Measurements from ENCODE around the gene WNT6.

Gene WNT6

GRCh38 chr2:218857371-218858137 is 2.1 kb upstream of the WNT6 start:
- no peak for DNase-seq (ENCODE audit: low read depth in 2 of 2, low spot score in 1 of 2)

- DNase-seq (ENCODE audit: low read depth in 2 of 2, low spot score in 1 of 2) = no peak
Observed at GRCh38 chr2:218858138-218858445, 1.5 kb upstream of the WNT6 start.

DNA sequence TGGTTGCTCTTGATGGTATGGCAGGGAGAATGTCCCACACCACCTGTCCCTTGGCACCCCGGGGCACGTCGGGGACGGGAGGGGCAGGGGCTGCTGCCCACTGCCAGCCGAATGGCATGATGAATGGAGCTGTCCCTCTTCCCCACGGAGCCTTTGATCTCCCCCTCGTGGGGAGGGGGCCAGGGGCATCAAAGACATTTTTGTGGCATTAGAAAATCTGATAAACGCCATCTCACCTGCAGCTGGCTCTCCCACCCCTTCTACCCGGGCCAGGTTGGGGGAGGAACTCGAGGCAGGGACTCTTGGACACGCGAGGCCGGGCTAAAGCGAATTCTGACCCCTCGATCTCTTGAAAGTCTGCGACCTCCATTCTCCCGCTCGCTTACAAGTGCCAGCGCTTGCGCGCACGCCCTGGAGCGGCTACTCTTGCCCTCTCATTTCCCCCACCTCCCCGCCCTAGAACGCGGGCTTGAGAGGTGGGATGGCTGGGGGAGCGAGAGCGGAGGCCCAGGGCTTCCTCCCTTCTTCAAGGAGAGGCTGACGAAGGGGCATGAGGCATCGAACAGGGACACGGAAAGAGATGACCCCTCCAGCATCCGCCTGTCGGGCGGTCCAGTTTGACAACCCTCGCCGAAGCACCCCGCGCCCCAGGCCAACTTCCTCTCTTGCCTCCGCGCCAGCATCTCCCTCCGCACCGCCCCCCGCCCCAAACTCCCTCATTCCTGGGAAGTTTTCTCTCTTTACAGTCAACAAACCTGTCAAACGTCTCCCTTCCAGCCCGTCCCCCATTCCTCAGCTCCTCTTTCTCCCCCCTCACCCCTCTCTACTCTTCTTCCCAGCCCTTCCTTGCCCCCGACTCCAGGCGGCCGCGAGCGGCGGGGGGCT is 692 bp upstream of the WNT6 start:
- no peak for DNase-seq (ENCODE audit: low read depth in 2 of 2, low spot score in 1 of 2)

- no peak for DNase-seq (ENCODE audit: low read depth in 2 of 2, low spot score in 1 of 2)
Observed at GRCh38 chr2:218859988-218860831, 605 bp downstream of the WNT6 start.

DNA sequence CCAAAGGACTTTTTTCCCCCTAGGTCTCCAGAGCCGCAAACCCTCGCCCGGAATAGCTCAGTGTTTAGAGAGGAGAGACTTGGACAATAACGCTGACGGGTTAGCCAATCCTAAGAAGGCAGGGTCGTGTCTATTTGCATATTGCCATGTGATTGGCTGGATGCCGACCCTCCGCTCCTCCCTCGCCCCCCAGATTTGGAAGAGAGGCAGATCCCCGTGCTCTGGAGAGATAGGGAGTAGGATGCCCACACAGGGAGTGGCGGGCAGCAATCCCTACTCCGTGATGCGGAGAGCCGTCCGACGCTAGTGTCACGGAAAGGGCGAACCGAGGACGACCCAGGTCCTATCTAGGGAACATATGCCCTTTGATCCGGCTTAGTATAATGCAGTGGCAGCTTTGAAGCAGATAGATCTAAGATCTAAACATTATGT is 1.4 kb downstream of the WNT6 start:
- DNase-seq (ENCODE audit: low read depth in 2 of 2, low spot score in 1 of 2) = no peak

DNA sequence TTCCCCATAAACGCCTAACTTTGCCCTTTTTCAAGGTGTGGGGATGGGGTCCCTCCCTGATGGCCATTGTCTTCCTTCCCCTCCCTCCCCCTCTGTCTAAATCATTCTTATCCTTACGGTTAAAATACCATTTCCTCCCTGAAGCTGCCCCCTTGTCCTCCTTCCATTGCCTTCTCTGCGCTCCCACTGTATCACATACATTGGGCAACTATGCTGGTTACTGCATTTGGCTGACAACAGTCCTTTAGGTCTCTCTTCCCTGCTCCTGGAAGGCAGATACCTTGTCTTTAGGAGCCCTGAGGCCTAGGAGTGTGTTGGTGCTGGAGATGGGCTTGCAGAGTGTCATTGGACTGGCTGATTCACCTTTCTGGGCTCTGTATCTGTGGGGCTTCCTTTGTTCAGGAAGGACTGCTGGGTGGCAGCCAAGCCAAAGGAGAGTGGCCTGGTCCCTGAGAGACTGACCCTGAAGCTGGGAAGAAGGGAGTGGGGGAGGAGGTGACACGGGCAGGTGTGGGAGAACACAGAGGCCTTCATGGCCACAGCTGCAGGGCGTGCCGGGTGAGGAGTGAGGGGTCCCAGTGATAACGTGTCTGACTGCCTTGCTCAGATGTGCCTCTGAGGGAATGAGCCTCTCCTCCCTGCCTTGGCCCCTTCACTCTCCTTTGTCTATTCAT is 2.2 kb downstream of the WNT6 start:
- no peak for DNase-seq (ENCODE audit: low read depth in 2 of 2, low spot score in 1 of 2)

GRCh38 chr2:218863021-218863520 is 3.5 kb downstream of the WNT6 start:
- DNase-seq (ENCODE audit: low read depth in 2 of 2, low spot score in 1 of 2) = no peak

- no peak for DNase-seq (ENCODE audit: low read depth in 2 of 2, low spot score in 1 of 2)
Observed at GRCh38 chr2:218865396-218865795, 5.8 kb downstream of the WNT6 start.

- no peak for DNase-seq (ENCODE audit: low read depth in 2 of 2, low spot score in 1 of 2)
Observed at GRCh38 chr2:218865999-218866398, 6.4 kb downstream of the WNT6 start.

GRCh38 chr2:218867900-218868299 is 8.3 kb downstream of the WNT6 start:
- no peak for DNase-seq (ENCODE audit: low read depth in 2 of 2, low spot score in 1 of 2)

GRCh38 chr2:218869064-218869463 is 9.5 kb downstream of the WNT6 start:
- no peak for DNase-seq (ENCODE audit: low read depth in 2 of 2, low spot score in 1 of 2)

GRCh38 chr2:218870984-218871344 is 11.4 kb downstream of the WNT6 start:
- DNase-seq (ENCODE audit: low read depth in 2 of 2, low spot score in 1 of 2) = no peak

DNA sequence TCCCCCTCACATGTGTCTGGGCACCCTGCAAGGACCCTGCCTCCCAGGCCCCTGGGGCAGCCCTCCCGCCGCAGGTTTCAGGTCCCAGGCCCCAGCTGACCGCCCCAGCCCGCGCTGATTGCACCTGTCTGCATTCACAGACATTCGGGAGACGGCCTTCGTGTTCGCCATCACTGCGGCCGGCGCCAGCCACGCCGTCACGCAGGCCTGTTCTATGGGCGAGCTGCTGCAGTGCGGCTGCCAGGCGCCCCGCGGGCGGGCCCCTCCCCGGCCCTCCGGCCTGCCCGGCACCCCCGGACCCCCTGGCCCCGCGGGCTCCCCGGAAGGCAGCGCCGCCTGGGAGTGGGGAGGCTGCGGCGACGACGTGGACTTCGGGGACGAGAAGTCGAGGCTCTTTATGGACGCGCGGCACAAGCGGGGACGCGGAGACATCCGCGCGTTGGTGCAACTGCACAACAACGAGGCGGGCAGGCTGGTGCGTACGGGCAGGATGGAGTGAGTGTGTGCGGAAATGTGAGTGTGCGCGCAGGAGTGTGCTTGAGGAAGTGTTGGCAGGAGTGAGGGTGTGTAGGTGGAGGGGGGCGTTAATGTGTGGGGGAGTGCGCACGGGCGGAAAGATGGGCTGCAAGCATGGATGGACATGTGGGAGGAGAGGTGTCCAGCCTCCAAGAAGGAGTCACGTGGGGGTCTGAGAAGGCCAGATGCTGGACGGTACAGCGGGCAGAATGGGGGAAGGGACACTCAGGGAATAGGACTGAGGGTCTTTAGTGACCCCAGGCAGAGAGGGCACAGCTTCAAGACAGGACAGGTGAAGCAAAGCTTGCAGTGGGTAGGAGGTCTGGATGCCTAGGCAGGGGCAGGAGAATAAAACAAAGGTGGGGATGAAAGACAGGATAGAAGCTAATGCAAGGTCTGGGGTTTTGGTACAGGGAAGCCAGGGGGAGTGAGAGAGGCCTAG is 12.0 kb downstream of the WNT6 start:
- no peak for DNase-seq (ENCODE audit: low read depth in 2 of 2, low spot score in 1 of 2)

DNA sequence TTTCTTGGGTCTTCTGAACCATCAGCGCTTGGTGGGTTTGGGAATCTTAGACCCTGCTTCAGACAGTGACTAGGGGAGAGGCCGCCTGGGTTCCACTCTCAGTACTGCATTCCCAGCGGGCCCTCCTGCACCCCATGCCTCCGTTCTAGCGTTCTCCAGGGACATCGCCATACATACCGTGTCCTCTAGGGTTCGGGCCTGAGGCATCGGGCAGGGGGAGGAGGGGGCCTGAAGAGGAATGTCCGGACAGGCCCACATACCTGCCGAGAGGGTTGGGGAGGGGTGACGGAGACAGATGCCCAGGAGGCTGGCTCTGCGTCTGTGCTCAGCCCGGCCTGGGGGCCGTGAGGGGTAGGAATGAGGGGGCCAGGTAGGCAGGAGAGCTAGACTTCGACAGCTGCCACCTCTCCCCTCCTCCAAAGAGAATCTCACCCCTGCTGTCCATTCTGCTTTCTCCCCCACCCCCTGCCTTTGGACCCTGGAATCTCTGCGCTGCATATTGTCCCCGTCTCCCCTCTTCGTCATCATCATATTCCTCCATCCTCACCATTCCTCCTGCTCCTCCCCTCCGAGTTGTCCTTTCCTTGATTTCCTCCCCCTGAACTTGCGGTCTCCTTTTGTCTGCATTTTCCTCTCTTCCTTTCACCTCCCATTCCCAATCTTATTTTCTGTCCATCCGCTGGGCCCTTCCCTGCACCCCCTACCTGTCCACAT is 13.2 kb downstream of the WNT6 start:
- no peak for DNase-seq (ENCODE audit: low read depth in 2 of 2, low spot score in 1 of 2)

- no peak for DNase-seq (ENCODE audit: low read depth in 2 of 2, low spot score in 1 of 2)
Observed at GRCh38 chr2:218873359-218874194, 14.0 kb downstream of the WNT6 start.

DNA sequence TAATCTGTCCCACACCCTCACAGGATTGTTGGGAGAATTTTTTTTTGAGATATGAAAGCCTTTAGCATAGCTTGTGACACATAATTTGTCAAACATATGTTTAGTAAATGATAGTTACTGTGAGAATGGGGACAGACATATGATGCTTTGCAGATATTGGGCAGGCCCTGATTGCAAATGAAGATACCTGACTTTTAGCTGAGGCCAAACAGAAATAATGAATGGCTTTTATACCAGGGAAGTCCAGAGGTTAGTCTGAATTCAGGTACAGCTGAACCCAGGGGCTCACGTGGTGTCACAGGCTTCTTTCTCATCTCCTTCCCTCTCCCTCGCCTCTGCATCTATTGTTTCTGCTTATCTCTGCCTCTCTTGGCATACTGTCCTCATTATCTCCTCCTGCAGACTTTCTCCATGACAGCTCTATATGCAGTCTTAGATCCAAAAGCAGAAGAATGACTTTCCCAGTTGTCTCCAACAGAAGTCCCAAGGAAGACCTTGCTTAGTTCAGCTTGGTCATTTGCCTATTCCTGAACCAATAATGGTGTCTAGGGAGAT is 16.2 kb downstream of the WNT6 start:
- DNase-seq (ENCODE audit: low read depth in 2 of 2, low spot score in 1 of 2) = no peak

DNA sequence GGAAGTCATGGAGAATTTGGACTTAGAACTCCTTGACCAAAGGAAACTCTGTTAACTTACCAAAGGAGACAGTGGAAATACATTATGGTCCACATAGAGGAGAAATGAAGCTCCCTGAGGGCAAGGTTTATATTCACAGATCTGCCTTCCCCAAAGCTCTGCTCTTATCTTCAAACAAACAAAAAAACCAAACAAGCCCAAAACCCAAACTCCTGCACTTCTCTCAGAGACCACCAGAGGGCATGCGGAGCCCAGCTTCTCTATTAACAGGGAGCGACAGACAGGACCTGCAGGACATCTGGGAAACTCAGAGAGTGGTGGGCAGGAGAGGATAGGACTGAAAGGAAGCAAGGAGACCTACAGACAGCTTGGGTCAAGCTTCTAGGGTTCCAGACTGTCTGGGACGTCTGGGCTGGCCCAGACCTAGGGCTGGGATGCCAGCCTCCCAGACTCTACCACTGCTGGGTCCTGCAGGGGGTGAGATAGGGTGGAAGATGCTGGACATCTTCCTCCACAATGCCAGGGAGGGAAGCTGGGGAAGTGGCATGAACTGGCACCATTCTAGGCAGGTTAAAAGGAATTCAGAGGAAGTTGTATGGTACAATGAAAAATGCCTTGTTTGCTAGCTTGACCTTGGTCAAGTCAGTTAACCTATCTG is 17.1 kb downstream of the WNT6 start:
- DNase-seq (ENCODE audit: low read depth in 2 of 2, low spot score in 1 of 2) = peak in 1 of 2 donors; percentile 50

All from stimulated activated CD8-positive, alpha-beta memory T cell treated with anti-CD3 and anti-CD28 coated beads, Interleukin-4, amount 100 ng/mL, for 1 hour (primary cell).